ELF-1 (cell line): Measurements from ENCODE around the gene TVP23B.
A peak's percentile ranks its signal among the peaks of the same experiment; 100 is the strongest.
"Not testable (repeated sequence)": the region's sequence is repeated elsewhere in the genome, so short reads cannot be mapped to it uniquely, and the experiment has no call there.

Source experiments
- DNase-seq: peaks from one replicate; pipeline ENCODE4 v3.0.0-alpha.2; 2016; ENCODE audit warnings: low read depth, low spot score

TVP23B gene

GRCh38 chr17:18780991-18781718 is at the start of gene TVP23B:
TVP23B (plus strand) TSS chr17:18781183; CDS start chr17:18781294, 111 bp downstream.
- peak; percentile 97 for DNase-seq

DNA sequence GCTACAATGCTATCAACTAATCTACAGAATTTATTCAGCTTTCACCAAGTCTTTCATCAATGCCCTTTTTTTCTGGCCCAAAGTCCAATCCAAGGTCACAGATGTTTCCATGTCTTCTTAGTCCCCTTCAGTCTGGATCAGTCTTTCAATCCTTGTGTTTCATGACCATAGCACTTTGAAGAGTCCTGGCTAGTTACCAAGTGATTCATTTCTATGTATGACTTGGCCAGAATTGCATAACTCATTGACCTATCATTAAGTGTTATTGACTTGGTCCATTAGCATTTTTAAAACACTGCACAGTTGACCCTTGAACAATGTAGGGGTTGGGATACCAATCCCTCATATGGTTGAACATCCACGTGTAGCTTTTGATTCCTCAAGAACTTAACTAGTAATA is 48.5 kb upstream of the TVP23B start:
- DNase-seq, result not testable (repeated sequence)

DNA sequence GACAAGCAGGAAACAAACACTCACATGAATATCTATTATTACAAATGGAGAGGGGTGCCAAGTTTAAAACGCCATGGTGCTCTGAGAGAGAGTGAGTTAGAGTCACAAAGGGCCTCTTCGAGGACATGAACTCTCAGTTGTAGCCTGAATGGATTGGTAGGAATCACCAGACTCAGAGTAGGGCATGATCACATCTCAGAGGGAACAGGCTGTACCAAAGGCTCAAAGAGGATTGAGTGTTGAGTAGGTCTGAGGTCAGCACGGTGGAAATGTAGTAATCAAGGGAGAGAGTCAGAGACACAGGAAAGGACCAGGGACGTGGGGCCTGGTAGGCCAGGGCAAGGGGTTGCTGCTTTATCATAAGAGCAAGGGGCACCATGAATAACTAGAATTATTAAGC is 47.6 kb upstream of the TVP23B start:
- DNase-seq, result not testable (repeated sequence)

DNA sequence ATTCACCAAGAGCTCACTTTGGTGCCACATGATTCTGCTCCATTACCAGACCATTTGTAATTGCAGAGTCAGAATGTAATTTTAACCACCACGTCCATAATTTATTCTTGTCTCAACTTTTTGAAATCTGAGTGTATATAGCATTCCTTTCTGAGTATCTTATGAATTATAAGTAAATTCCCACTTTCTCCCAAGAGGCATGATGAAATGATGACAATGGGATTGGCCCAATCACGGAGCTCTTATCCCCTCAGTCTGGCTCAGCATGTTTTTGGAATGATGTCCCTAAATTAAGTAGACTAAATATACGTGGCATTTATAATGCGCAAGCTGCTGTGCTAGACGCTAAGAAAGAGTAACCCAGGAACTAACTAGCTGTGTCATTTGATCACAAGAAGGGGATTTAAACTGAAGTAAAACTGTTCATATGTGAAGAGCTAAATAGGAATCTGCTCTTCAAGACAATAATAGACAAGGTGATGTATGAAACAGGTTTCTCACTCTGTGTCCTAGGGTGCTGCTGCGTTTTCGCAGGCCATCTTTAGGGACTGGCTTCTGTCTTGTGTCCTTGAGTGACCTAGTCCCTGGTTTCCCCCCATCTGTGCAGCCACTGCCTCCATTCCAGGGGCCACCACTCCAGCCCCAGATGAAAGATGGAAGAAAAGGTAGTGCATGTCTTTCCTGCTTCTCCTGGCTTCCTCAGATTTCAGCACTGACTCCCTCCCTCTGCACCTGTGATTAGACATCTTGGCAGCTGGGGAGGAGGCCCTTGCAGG is 41.2 kb upstream of the TVP23B start:
- not testable (repeated sequence) for DNase-seq

DNA sequence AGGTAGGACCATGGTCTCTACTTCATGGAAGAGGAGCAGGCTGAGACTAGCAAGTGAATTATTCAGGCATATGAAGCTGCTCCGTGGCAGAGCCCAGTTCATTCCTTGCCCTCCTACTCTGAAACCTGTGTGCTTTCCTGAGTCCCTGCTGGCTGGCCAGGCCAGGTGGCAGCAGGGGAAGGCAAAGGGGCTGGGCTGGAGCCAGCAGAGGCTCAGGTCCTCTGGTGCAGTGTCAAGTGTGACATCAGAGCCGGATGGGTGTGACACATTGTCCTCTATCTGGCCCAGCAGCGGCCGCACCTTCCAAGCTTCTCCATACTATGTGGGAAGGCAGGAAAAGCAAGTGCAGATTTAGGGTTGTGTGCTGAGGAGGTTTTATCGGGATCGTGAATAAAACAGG is 39.8 kb upstream of the TVP23B start:
- DNase-seq, result not testable (repeated sequence)

GRCh38 chr17:18743699-18744421 is 37.1 kb upstream of the TVP23B start, which contains the start of gene FBXW10:
FBXW10 (plus strand) TSS chr17:18744054; CDS start chr17:18744245, 191 bp downstream.
- DNase-seq, result not testable (repeated sequence)

- not testable (repeated sequence) for DNase-seq
Observed at GRCh38 chr17:18744726-18745125, 36.3 kb upstream of the TVP23B start.

DNA sequence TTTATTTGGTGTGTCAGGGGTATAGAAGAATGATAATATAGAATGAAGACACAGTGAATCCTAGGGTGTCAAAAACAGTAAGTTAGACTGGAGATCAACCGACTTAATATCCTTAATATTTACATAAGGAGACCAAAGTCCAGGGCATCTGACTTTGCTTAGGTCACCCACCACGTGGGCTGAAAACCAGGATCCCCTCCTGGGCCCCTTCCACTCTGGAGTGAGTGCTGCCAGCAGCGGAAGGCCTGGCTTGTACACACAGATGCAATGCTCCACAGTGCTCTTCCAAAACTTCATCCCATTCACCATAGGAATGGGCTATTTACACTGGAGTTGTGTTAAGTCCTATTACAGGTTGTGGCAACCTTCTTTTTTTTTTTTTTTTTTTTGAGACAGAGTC is 34.4 kb upstream of the TVP23B start:
- DNase-seq, result not testable (repeated sequence)

DNA sequence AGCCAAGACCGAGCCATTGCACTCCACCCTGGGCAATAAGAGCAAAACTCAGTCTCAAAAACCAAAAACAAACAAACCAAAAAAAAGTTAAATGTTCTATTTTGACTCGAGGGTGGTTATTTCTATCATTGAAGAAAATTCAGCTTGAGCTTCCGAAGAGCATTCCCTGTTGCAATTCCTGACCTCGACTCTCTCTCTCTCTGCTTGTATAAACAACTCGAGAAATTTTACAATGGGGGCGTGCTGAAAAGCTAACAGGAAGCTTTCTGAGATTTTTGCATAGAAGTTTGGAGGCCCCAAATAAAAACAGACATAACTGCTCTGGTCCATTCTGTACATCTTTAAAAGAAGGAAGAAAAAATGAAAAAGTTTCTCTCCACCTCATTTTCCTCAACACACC is 33.5 kb upstream of the TVP23B start:
- DNase-seq, result not testable (repeated sequence)

DNA sequence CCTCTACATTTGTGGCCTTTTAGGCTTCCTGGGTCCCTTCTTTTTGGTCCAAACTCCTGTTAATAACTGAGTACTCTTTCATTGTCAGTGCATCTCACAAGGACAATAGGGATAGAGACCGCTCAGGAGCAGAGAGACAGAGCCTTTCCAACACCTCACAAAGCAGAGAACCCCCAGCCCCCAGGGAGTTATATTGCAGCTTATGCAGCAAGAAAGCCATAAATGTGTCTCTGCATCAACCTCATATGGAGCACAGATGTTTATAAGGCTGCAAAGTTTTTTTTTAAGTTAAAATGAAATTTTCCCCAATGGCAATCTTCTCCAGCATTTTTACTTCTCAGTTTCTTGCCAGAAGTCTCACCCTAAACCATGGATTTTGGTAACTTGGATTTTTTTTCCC is 30.7 kb upstream of the TVP23B start:
- not testable (repeated sequence) for DNase-seq

GRCh38 chr17:18753829-18754409 is 27.1 kb upstream of the TVP23B start:
- not testable (repeated sequence) for DNase-seq

DNA sequence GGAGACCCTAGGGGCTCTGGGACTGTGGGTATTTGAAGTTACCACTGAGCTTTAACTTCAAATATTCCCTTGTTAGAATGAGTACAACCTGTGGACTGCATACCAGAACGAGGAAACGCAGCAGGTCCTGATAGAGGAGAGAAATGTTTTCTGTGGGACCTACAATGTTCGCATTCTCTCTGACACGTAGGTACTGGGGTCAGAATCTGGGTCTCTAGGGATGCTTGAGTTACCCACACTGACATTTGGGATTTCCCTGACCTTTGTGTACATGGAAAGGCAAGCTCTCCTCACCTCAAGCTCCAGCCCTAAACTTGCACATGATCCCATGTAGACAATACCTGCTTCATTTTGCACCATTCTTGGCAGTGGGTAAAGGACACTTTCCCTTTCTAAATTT is 25.0 kb upstream of the TVP23B start:
- not testable (repeated sequence) for DNase-seq

DNA sequence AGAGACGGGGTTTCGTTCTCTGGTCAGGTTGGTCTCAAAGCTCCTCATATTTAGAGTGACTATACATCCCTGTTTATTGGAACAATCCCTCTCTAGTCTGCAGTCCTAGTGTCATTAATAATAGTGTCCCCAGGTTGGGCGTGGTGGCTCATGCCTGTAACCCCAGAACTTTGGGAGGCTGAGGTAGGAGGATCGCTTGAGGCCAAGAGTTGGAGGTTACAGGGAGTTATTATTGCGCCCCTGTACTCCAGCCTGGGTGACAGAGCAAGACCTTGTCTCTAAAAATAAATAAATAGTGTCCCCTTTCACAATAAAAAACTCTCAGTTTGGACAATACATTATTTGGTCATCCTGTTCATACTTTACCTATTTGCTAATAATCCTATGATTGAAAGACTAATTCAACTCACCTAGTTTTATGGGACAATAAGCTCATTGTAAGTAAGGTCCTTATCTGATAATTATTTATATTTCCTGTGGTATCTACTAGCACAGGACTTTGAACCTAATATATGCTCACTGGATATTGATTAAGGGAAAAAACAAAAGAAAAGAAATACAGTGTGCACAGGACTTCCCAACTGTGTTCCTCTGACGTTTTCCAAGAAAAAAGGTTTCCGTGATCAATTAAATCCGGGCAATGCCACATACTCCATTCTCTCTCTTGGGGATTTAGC is 23.5 kb upstream of the TVP23B start:
- DNase-seq, result not testable (repeated sequence)

DNA sequence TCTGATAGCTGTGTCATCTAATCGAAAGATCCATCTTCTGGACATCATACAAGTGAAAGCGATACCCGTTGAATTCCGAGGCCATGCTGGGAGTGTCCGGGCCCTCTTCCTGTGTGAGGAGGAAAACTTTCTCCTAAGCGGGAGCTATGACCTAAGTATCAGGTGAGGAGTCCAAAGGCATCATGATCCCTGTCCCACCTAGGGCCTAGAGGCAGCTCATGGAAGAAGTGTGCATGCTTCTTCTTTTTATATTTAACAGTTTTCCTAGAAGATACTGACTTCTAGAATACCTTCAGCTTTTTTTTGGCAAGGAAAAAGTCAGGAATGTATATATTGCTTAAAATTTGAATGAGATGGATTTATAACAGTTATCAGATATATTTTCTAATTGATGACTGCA is 22.6 kb upstream of the TVP23B start:
- DNase-seq, result not testable (repeated sequence)

GRCh38 chr17:18760221-18760620 is 20.8 kb upstream of the TVP23B start:
- not testable (repeated sequence) for DNase-seq

- DNase-seq, result not testable (repeated sequence)
Observed at GRCh38 chr17:18770572-18770971, 10.4 kb upstream of the TVP23B start.

GRCh38 chr17:18771066-18771465 is 9.9 kb upstream of the TVP23B start:
- DNase-seq, result not testable (repeated sequence)

DNA sequence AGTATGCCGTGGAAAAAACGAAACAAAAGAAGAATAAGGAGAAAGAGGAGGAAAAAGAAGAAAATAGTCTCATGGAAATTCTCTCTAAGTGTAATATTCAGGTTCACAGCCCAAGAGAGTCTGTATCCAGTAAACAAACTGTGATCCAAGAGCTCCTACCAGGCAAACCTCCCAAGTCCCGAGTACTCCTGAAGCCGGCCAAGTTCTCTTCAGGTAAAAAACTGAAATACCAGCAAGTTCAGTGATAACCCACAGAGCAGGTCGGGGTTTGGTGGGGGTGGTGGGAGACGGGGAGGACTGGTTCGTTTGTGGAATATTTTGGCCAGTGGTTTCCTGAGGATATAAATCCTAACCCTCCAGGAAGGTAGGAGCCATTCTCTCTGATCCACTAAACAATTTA is 8.5 kb upstream of the TVP23B start:
- DNase-seq, result no peak

- DNase-seq, result not testable (repeated sequence)
Observed at GRCh38 chr17:18781805-18782204, 822 bp downstream of the TVP23B start.

DNA sequence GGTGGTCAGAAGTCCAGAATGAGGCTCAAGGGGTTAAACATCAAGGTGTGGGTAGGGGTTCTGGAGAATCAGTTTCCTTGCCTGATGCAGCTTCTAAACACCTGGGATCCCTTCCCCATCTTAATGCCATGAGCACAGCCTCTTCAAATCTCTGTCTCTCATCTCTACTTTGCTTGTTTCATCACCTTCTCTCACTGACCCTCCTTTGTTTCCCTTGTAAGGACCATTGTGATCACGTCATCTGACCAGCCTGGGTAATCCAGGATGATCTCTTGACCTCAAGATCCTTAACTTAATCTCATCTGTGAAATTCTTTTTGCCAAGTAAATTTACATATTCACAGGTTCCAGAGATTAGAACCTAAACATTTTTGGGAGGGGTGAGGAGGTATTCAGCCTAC is 5.0 kb downstream of the TVP23B start:
- peak; percentile 16 for DNase-seq

GRCh38 chr17:18786890-18787289 is 5.9 kb downstream of the TVP23B start:
- not testable (repeated sequence) for DNase-seq
